Heart left ventricle (tissue), 13 donors: ENCODE results near the gene CEP112.

Experiments used
- CTCF ChIP-seq, 12 donors: fragments of 200-600 bp; sonication (generic) in 4 of 12; IDR thresholded peaks; one replicate each; pipeline versions ENCODE4 v1.5.0 to v1.8.0; 2018 to 2022; ENCODE audit warnings: antibody characterized with exemption in 12 of 12, mild to moderate bottlenecking in 5 of 12
- POLR2A ChIP-seq, 2 donors: fragments of 450-650 bp; IDR thresholded peaks; one replicate each; pipeline ENCODE4 v1.6.1; 2017; ENCODE audit warnings: antibody characterized with exemption in 2 of 2, mild to moderate bottlenecking in 2 of 2, moderate library complexity in 2 of 2
- donor health status: ischemic (EF 13 %, LVEDD 7.1; RV severe dilation, severe dysfunction).
- donor health status: DM: no; HTN: yes; CAD: no.
- donor health status: DM: no; HTN: no; CAD: no.
- donor health status: ischemic (EF 25% LVEDD 6.9; RV normal size, moderate dysfunction).
- donor health status: ischemic (EF 25% LVEDD 5.7; RV mildly dilated, moderate dysfunction).
- donor health status: ischemic (EF 35%, LVEDD 5.7; RV mildly dilated, moderate dysfunction).
- donor health status: nonischemic (EF 11% LVEDD 7.7; RV severe dilation, severe dysfunction).
- donor health status: DM: yes; HTN: yes; CAD: no.
- donor health status: PGD.
- donor health status: ischemic (EF 29% LVEDD 5.4; RV normal size, mild dysfunction).
- donor health status: nonischemic (EF 23%, LVEDD 6.1; RV moderate dilation, normal function).

DNA sequence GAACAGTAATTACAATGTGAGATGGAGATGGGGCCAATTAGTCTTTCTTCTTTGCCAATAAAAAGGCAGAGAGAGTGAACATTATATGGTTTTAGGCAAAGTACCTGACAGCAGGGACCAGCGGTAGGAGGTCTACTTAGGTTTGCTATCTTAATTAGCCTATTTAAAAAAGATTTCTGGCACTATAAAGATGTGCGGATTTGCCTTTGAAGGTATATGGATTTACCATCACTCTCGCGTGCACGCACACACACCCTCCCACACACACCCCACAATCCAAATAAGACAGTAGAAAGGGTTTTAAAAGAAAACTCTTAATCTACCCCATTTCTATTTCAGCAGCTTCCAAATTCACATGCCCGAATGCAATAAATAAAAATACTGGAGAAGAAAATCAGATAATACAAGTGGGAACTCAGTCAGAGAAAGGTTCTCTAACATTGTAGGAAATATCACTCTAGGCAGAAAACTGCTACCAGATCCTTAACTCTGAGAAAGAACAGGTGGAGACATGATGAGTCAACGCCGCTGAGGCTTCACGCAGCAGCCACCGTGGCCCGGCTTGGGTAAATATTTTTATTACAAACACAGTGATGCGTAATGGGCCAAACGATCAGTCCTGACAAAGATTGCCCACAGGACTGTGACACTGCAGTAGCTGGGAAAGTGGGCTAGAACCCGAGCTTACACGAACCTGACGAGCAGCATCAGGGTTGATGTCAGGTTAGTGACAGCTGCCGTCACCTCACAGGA lies 563.9 kb downstream of the CEP112 start:
- no peak for TF ChIP-seq CTCF (IDR thresholded peaks at IDR 0.05)
- no peak for TF ChIP-seq POLR2A (IDR thresholded peaks at IDR 0.05)
